ENCODE results near the gene SSR3.

DNA sequence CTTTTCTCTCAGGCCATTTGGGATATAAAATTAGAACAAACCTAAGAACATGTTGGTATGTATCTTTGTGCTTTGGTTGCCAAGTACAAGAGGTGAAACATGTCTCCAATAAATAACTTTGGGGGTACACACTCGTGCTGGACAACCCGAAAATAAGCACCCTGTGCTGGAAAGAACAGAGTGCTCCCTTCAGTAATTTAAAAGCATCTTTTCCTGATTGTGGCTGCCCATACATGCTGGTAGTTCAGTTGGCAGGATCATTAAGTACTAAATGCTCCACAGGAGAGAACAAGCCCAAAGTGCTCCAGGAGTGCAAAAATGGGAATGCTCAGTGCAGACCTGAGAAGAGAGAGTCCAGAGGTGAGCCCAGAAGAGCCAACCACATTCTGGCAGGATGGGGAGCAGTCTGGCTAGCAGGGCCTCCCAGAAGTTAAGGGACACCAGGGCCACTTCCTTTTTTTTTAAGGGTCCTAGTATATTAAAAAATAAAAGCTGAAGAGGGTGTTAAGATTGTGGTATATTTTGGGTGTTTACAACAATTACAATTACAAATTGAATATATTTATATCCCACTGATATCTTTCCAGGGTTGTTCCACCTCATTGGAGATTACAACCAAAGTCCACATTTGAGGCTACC, 48.6 kb upstream of the SSR3 start:
- TF ChIP-seq, protein P1, sequence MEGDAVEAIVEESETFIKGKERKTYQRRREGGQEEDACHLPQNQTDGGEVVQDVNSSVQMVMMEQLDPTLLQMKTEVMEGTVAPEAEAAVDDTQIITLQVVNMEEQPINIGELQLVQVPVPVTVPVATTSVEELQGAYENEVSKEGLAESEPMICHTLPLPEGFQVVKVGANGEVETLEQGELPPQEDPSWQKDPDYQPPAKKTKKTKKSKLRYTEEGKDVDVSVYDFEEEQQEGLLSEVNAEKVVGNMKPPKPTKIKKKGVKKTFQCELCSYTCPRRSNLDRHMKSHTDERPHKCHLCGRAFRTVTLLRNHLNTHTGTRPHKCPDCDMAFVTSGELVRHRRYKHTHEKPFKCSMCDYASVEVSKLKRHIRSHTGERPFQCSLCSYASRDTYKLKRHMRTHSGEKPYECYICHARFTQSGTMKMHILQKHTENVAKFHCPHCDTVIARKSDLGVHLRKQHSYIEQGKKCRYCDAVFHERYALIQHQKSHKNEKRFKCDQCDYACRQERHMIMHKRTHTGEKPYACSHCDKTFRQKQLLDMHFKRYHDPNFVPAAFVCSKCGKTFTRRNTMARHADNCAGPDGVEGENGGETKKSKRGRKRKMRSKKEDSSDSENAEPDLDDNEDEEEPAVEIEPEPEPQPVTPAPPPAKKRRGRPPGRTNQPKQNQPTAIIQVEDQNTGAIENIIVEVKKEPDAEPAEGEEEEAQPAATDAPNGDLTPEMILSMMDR (IDR thresholded peaks at IDR 0.05): no peak
- TF ChIP-seq POLR2A (IDR thresholded peaks at IDR 0.05): no peak

All from testis (tissue), 2 donors.